NB4 (cell line): Measurements from ENCODE around the gene QSOX2.

Source experiments
- MYC ChIP-seq: IDR thresholded peaks from 2 replicates; pipeline ENCODE4 v1.6.1; 2011; ENCODE audit warnings: low read depth, low read length
- POLR2A ChIP-seq: IDR thresholded peaks from 2 replicates; pipeline ENCODE4 v1.6.1; 2011; ENCODE audit warnings: mild to moderate bottlenecking; ENCODE audit not compliant: insufficient read length; ENCODE audit errors: extremely low read depth
- TF ChIP-seq, protein P1 (sequence below): IDR thresholded peaks from one replicate; pipeline ENCODE4 v1.5.1; 2012; ENCODE audit warnings: low read depth, low read length

DNA sequence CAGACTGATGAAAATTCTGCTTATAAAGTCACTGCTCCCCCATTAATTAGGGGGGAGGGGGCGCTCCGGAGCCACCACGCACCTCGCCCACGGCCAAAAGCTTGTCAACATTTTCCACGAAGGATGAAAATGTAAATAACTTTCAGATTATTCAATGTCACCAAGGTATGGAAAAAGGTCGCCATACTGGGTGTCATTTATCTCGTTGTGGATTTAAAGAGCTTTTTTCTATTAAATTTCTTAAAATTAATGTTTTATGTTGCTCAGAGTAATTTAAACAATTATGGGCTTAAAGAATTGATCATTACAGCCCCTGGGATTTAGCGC is 53.7 kb downstream of the QSOX2 start:
- TF ChIP-seq, protein P1, sequence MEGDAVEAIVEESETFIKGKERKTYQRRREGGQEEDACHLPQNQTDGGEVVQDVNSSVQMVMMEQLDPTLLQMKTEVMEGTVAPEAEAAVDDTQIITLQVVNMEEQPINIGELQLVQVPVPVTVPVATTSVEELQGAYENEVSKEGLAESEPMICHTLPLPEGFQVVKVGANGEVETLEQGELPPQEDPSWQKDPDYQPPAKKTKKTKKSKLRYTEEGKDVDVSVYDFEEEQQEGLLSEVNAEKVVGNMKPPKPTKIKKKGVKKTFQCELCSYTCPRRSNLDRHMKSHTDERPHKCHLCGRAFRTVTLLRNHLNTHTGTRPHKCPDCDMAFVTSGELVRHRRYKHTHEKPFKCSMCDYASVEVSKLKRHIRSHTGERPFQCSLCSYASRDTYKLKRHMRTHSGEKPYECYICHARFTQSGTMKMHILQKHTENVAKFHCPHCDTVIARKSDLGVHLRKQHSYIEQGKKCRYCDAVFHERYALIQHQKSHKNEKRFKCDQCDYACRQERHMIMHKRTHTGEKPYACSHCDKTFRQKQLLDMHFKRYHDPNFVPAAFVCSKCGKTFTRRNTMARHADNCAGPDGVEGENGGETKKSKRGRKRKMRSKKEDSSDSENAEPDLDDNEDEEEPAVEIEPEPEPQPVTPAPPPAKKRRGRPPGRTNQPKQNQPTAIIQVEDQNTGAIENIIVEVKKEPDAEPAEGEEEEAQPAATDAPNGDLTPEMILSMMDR, result no peak
- TF ChIP-seq POLR2A (no peak), MYC (no peak)
